ENCODE results near the gene PXN.

Gene PXN

DNA sequence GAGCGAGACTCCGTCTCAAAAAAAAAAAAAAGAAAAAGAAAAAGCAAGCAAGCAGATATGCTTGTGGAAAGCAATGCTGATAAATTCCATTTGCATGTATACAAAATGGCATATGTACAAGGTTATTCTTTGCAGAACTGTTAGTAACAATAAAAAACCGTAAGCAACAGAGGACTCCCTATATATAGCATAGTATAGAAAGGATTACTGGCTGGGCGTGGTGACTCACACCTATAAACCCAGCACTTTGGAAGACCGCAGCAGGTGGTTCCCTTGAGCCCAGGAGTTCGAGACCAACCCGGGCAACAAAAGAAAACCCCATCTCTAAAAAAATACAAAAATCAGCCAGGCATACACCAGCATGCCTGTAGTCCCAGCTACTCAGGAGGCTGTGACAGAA is 84.6 kb downstream of the PXN start:
- DNase-seq (ENCODE audit: low read depth in 2 of 3, low spot score in 2 of 3) = no peak

DNA sequence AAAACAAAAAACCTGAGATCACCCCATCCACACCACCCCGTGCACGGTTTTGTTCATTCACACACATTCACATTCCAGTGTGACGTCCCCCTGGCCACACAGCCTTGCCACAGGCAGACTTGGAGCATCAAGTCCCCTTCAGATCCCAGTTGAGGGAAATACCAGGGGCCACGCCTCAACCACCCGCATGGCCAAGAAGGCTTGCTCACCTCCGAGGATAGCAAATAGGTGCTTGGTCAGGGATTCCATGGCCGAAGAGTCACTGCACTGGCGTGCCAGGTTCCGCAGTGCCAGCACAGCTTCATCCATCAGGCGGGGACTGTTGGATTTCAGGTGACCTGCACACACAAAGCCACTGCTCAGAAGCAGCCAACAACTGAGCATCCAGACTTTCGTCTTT is 90.0 kb downstream of the PXN start:
- DNase-seq (ENCODE audit: low read depth in 2 of 3, low spot score in 2 of 3) = no peak

DNA sequence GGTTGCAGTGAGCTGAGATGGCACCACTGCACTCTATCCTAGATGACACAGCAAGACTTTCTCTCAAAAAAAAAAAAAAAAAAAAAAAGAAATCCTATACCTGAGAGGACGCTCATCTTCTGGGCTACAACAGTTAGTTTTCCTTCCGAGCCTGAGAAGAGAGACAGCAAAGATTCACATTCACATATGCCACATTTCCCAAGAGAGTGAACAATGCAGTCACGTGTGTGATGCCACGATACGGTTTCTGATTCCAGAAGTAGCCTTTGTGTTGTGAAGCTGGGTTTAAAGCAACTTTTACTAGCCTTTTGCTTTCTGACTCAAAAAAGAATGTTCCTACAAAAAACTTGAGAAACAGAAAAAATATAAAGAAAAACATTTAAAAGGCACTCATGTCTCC is 90.5 kb downstream of the PXN start:
- no peak for DNase-seq (ENCODE audit: low read depth in 2 of 3, low spot score in 2 of 3)

DNA sequence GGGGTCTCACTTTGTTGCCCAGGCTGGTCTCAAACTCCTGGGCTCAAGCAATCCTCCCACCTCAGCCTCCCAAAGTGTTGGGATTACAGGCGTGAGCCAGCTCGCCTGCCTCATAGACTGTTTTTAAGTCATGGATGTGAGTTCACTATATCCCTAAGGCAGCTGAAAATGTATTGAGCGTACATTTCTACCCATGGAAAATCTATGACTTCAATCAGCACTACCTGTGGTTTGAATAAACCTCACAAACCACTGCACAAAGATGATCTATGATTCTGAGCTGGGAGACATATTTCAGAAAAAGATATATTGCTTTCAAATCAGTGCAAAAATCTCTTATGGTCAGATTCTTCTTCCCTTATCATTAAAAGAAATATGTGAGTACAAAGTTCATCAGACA is 93.5 kb downstream of the PXN start:
- no peak for DNase-seq (ENCODE audit: low read depth in 2 of 3, low spot score in 2 of 3)

DNA sequence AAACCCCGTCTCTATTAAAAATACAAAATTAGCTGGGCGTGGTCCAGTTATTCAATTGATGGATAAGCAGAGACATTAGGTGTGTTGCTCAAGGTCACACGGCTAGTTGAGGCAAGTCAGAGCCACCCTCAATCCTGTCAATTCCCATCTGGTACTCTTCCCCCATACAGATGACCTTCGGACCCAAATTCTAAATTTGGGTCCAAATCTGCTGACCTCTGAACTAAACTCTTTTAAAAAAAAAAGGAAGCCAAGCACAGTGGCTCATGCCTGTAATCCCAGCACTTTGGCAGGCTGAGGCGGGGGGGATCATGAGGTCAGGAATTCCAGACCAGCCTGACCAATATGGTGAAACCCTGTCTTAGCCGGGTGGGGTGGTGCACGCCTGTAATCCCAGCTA is 94.9 kb downstream of the PXN start:
- no peak for DNase-seq (ENCODE audit: low read depth in 2 of 3, low spot score in 2 of 3)

DNA sequence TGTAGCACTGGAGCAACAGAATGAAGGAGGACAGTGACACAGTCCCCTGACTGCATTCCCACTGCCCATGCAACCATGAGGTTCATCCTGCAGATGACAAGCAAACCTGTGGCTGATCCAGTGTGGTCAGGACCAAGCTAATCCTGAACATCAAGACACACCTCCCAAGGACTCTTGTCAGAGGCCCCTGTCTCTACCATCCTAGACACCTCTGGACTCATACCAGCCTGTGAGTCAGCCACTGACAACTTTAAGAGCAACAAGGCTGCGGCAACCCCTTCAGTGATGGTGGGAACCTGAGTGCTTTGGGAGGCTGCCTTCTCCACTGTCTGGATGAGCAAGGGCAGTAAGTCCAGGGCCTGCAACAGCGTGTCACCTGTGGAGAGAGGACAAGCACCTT is 95.6 kb downstream of the PXN start:
- DNase-seq (ENCODE audit: low read depth in 2 of 3, low spot score in 2 of 3) = no peak

DNA sequence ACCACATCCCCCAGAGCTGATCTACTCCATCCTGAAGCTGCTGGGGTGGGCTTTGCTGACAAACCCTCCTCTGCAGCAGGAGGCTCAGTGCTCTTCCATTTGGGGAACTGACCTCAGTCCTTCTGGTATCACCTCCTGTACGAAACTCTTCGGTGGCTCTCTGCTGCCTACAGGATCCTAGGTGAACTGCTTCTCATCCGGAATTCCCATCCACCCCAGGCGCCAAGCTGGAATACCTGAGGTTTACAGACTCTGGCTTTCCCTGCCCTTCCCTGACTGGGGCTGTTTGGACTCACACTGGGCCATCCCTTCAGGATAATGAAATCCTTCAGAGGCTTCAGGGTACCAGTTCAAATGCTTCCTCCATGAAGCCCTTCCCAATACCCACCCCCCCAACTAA is 97.2 kb downstream of the PXN start:
- no peak for DNase-seq (ENCODE audit: low read depth in 2 of 3, low spot score in 2 of 3)

DNA sequence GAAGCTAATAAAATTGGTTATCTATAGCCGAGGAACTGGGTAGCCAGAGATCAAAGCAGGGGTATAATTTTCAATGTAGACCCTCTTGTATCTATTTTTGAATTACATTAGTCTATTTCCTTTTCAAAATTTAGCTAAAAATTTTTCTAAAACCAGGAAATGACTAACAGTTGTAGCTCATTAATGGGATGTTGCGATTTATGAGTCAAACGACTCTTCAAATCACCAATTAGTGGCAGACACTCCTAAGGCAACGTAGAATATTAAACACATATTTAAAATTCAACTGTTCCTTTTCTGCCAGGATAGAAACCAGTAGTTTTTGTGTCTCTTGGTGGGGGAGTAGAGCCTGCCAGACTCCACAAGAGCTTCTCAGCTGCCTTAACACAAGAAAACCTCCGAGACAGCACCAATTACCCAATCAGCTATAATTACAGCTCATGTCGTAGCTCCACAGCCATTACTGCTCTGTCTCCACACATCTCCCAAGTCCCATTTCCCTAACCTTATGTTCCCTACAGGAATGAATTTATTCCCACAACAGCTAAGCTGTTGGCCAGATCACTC is 97.9 kb downstream of the PXN start:
- DNase-seq (ENCODE audit: low read depth in 2 of 3, low spot score in 2 of 3) = no peak

DNA sequence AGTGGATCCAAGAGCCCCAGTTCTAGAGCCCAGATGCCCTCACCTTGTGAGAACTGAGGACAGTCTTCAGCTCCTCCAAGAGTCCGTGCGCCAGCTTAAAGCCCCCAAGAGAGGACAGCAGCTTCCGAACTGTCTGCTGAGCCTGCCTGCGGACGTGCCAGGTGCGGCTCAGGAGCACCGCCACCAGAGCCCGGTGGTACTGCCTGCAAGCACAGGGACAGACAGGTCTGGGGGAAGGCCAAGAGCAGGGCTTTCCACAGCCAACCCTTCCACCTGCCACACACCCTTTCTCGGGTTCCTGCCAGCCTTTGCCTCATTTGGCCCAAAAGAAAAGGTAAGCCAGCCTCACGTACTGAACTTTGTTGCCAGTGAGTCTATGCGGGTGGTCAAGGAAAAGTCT is 101.2 kb downstream of the PXN start:
- no peak for DNase-seq (ENCODE audit: low read depth in 2 of 3, low spot score in 2 of 3)

DNA sequence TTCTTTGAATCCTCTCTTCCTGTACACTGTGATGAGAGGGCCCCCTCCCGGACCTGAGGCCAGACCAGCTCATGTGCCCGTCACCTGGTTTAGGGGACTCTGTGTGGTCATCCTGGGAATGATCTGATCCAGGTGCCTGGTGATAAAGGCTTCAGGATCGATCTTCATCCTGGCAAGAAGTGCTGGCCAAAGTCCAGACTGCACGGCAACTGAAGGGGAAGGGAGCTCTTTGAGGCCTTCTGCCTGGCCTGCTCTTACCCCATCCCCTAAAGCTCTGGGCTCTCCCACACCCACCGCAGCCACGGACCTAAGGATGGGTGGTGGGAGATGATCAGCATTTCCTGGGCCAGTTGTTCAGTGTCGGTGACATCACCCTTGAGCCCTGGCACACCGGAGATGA is 102.8 kb downstream of the PXN start:
- no peak for DNase-seq (ENCODE audit: low read depth in 2 of 3, low spot score in 2 of 3)

DNA sequence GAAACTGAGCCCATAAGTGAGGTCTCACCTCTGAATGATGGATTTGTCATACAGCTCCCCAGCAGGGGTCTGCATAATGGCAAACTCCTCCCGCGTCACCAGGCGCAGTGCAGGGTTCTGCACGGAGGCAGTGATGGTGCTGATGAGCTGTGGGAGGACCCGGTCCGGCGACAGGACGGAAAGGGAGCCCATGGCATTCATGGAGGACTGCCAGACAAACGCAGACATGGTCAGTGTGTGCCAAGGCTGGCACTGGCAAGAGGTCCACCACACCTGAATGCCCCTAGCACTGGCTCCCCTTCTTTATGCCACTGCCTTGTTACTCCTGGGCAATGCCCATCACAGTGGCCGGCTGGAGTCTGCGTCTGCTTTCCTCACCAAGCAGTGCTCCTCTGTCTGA is 103.7 kb downstream of the PXN start:
- no peak for DNase-seq (ENCODE audit: low read depth in 2 of 3, low spot score in 2 of 3)
